HG02884 (cell line): ENCODE data around the gene SPOCD1.

Source experiments
- ATAC-seq: cut with Tn5 transposase; IDR thresholded peaks from one replicate; pipeline ENCODE4 v1.9.1; 2021; ENCODE audit warnings: mild to moderate bottlenecking, moderate library complexity; ENCODE audit not compliant: unreplicated experiment

SPOCD1 gene

GRCh38 chr1:31757989-31758388 is 57.8 kb downstream of the SPOCD1 start:
- no peak for ATAC-seq

GRCh38 chr1:31757204-31757679 is 58.6 kb downstream of the SPOCD1 start:
- ATAC-seq = no peak

- ATAC-seq = no peak
These were observed 59.2 kb downstream of the SPOCD1 start for GRCh38 chr1:31756578-31756977.

- no peak for ATAC-seq
These were observed 59.9 kb downstream of the SPOCD1 start for GRCh38 chr1:31755850-31756492.

- no peak for ATAC-seq
These were observed 60.6 kb downstream of the SPOCD1 start for GRCh38 chr1:31755197-31755611.

- no peak for ATAC-seq
These were observed 61.4 kb downstream of the SPOCD1 start for GRCh38 chr1:31754397-31754796.

GRCh38 chr1:31753707-31754349 is 62.0 kb downstream of the SPOCD1 start:
- no peak for ATAC-seq

- ATAC-seq = no peak
These were observed 62.8 kb downstream of the SPOCD1 start for GRCh38 chr1:31752952-31753475.

- ATAC-seq = no peak
These were observed 63.6 kb downstream of the SPOCD1 start for GRCh38 chr1:31752258-31752657.

GRCh38 chr1:31751822-31752241 is 64.0 kb downstream of the SPOCD1 start:
- no peak for ATAC-seq

GRCh38 chr1:31750858-31751510 is 64.8 kb downstream of the SPOCD1 start:
- no peak for ATAC-seq

- no peak for ATAC-seq
These were observed 65.8 kb downstream of the SPOCD1 start for GRCh38 chr1:31749785-31750735.

GRCh38 chr1:31748365-31748764 is 67.5 kb downstream of the SPOCD1 start:
- ATAC-seq = no peak

GRCh38 chr1:31747304-31747703 is 68.5 kb downstream of the SPOCD1 start:
- ATAC-seq = no peak

GRCh38 chr1:31746687-31747086 is 69.1 kb downstream of the SPOCD1 start:
- no peak for ATAC-seq

GRCh38 chr1:31745946-31746670 is 69.7 kb downstream of the SPOCD1 start:
- ATAC-seq = no peak

- ATAC-seq = no peak
These were observed 70.5 kb downstream of the SPOCD1 start for GRCh38 chr1:31745096-31745945.

- ATAC-seq = peak; percentile 55
These were observed 71.5 kb downstream of the SPOCD1 start for GRCh38 chr1:31744165-31744888.
